D721Med (cell line): ENCODE results near the gene SF3B4.

Experiments used
- DNase-seq: peaks from one replicate; pipeline ENCODE4 v3.0.0; 2011; ENCODE audit warnings: low spot score; ENCODE audit not compliant: insufficient read length
- FAIRE-seq: peaks from 2 replicates; lab custom pipeline; 2011; peaks lifted over from hg19 to GRCh38; lab: Jason Lieb, UNC
- CTCF ChIP-seq: IDR thresholded peaks from 2 replicates; pipeline ENCODE4 v1.5.1; 2012; ENCODE audit warnings: mild to moderate bottlenecking, control low read depth; ENCODE audit not compliant: insufficient read depth; ENCODE audit errors: missing control alignments

The SF3B4 gene

DNA sequence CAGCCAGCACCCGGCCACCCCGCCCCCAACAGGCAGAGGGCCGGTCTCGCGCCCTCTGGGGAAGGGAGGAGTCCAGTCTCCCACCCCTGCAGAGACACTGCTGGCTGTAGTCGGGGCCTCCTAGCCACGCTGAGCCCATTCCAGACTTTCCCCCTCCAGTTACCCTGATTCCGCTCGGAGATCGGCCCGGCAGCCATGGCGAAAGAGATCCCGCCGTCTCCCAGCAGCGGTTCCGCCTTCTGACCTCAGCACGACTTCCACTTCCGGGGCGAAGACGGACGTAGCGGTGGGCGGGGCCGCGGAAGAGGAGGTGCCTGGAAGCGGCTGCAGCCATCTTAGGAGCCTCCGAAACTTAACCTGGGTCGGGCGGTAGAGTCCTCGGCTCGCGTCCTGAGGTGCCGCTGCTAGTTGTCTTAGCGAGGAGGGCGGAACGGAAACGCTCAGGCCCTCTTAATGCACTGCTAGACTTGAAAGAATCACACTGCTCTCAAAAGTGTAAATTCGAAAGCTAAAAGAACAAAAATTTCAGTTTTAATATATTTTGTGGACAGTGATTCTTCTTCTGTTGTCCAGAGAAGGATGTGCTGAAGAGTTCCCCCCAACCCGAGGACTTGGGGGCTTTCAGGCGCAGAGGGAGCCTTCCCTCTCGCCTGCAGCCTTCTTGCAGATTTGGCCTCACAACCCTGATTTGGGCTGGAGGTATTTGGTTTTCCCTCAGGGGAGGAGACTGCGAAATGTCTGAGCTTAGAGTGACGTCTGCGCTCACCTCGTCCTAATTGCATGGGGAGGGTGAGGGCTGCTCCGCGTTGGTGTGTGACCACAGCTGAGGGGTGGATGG is at the start of gene SF3B4:
SF3B4 (minus strand) TSS at position 241 of the 838 bp plus-strand sequence; CDS start at position 197, 44 bp downstream.
- peak; percentile 69 for DNase-seq
- FAIRE-seq, result peak; percentile 84
- TF ChIP-seq CTCF, result no peak

DNA sequence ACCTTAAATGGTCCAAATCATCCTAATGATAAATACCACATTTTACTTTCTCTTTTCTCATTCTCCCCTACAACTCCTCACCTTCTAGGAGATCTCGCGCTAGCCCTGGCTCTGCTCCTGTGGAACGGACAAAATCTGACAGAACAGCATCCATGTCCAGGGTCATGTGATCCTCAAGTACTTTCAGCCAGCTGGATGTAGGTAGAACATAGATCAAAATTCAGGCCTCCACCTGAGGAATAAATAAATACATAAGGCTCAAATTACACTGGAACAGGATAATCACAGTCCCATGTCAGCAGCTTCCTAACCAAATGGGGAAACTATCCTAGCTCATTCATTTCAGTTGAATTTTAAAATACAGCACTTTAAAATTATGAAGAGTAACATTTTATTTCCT is 49.7 kb upstream of the SF3B4 start:
- DNase-seq, result no peak
- FAIRE-seq, result no peak
- no peak for TF ChIP-seq CTCF

DNA sequence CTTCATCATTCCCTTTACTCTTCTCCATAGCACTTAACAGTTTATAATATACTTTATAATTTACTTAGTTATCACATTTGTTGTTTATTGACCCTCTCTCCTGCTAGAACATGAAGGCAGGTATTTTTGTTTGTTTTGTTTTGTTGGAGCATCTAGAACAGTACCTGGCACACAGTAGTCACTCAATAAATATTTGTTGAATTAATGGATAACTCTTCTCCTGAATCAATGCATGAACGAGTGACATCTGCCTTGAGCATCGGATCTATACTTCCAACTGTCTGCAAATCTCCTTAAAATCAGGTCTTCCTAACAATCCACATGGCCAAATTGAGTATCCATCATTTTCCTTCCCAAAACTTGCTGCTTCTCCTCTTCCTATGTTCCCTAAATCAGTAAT is 44.9 kb upstream of the SF3B4 start:
- FAIRE-seq (no peak), DNase-seq (no peak)
- no peak for TF ChIP-seq CTCF

DNA sequence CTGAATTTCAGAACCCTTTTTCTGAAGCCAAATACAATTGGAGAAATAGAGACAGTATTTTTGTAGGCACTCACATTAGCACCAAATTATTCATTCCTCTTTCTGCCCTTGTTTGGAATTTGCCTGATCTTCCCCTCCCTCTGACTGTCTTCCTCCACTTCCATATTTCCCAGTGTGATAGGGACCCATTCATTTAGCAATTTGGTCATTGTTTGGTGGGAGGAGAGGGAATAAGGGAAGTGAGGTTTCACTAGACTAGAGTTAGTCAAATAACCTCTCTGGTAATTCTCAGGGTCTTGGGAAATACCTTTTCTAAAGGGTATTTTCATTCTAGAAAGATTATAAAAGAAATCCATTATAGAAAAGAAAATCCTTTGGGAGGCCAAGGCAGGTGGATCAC is 40.0 kb upstream of the SF3B4 start:
- DNase-seq, result no peak
- no peak for TF ChIP-seq CTCF
- FAIRE-seq, result no peak

GRCh38 chr1:149967041-149967440 is 39.4 kb upstream of the SF3B4 start:
- no peak for TF ChIP-seq CTCF
- DNase-seq, result no peak
- no peak for FAIRE-seq

DNA sequence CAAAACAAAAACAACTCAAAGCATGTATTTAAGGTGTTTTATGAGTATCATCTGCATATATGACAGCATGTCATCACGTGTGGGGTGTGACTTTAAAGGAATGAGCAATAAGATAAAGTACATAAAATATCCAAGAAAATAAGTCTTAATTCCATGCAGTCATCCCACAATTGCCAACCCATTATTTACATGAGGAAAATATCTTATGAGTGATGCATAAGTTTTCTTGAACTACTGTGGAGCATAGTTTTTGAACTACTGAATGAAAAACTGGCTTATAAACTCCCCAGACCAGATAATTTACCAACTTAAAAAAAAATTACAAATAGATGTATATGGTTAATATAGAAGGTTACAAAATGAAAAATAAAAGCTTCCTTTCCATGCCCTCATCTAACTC is 38.8 kb upstream of the SF3B4 start:
- DNase-seq (no peak), FAIRE-seq (no peak)
- no peak for TF ChIP-seq CTCF

- no peak for TF ChIP-seq CTCF
- FAIRE-seq (no peak), DNase-seq (no peak)
Measured at GRCh38 chr1:149965440-149965839, 37.8 kb upstream of the SF3B4 start.
